ENCODE data around the gene CNDP1. TPM values are rescaled to one million over a fixed set of nuclear protein-coding genes. Genes with fewer than 3 reads are reported as not detected.

CNDP1 gene
- total RNA-seq, 1 donor = not detected

- DNase-seq (ENCODE audit: low read depth) = no peak
- no peak overlapping the region for H3K4me3 ChIP-seq (ENCODE audit: low read depth, low read length)
- no peak for TF ChIP-seq CTCF (IDR thresholded peaks at IDR 0.05; ENCODE audit: insufficient read depth, low read length)
Observed at GRCh38 chr18:74567822-74568221, 33.5 kb downstream of the CNDP1 start.

GRCh38 chr18:74569401-74569800 lies 35.1 kb downstream of the CNDP1 start:
- no peak for TF ChIP-seq CTCF (IDR thresholded peaks at IDR 0.05; ENCODE audit: insufficient read depth, low read length)
- no peak overlapping the region for H3K4me3 ChIP-seq (ENCODE audit: low read depth, low read length)
- no peak for DNase-seq (ENCODE audit: low read depth)

- no peak for TF ChIP-seq CTCF (IDR thresholded peaks at IDR 0.05; ENCODE audit: insufficient read depth, low read length)
- DNase-seq (ENCODE audit: low read depth) = no peak
Observed at GRCh38 chr18:74570266-74570665, 36.0 kb downstream of the CNDP1 start.

GRCh38 chr18:74571895-74572680 lies 37.8 kb downstream of the CNDP1 start:
- TF ChIP-seq CTCF (IDR thresholded peaks at IDR 0.05; ENCODE audit: insufficient read depth, low read length) = no peak
- no peak for DNase-seq (ENCODE audit: low read depth)
- H3K4me3 ChIP-seq (ENCODE audit: low read depth, low read length) = no peak overlapping the region

More at GRCh38 chr18:74570266-74570665, 36.0 kb downstream of the CNDP1 start:
- H3K4me3 ChIP-seq (ENCODE audit: low read depth, low read length) = no peak overlapping the region

- H3K4me3 ChIP-seq (ENCODE audit: low read depth, low read length) = no peak overlapping the region
- TF ChIP-seq CTCF (IDR thresholded peaks at IDR 0.05; ENCODE audit: insufficient read depth, low read length) = no peak
- no peak for DNase-seq (ENCODE audit: low read depth)
Observed at GRCh38 chr18:74573053-74573452, 38.8 kb downstream of the CNDP1 start.

GRCh38 chr18:74574916-74575315 lies 40.6 kb downstream of the CNDP1 start:
- no peak overlapping the region for H3K4me3 ChIP-seq (ENCODE audit: low read depth, low read length)
- no peak for TF ChIP-seq CTCF (IDR thresholded peaks at IDR 0.05; ENCODE audit: insufficient read depth, low read length)
- no peak for DNase-seq (ENCODE audit: low read depth)

- TF ChIP-seq CTCF (IDR thresholded peaks at IDR 0.05; ENCODE audit: insufficient read depth, low read length) = no peak
- no peak overlapping the region for H3K4me3 ChIP-seq (ENCODE audit: low read depth, low read length)
- no peak for DNase-seq (ENCODE audit: low read depth)
Observed at GRCh38 chr18:74577019-74577418, 42.7 kb downstream of the CNDP1 start.

All from fibroblast of the aortic adventitia (primary cell).